Dedifferentiated amniotic fluid mesenchymal stem cell (primary cell): ENCODE data around the gene NKX1-2.

Source experiments
- DNase-seq: peaks from one replicate; pipeline ENCODE4 v3.0.0-alpha.2; 2016; ENCODE audit errors: extremely low spot score

Gene NKX1-2

GRCh38 chr10:124417895-124418725, 31.7 kb downstream of the NKX1-2 start:
- DNase-seq, result peak; percentile 36

DNA sequence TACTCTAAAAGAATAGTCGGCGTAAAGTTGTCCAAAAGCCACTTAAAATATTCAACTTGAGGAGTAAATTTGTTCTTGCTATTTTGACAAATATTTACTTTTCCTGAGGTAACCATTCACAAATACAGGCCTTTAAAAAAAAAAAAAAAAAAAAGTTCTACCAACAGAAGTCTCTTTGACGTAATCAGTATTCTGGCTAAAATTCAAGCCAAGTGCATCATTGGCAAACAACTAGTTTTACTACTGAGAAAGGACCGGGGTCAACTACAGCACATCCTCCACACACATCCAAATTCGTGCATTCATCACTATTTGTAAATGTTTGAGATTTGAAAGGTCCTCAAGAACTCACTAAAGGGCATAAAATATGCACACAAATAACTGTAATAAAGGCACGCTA, 33.1 kb downstream of the NKX1-2 start:
- no peak for DNase-seq

- DNase-seq, result no peak
Observed at GRCh38 chr10:124415210-124415609, 34.6 kb downstream of the NKX1-2 start.

DNA sequence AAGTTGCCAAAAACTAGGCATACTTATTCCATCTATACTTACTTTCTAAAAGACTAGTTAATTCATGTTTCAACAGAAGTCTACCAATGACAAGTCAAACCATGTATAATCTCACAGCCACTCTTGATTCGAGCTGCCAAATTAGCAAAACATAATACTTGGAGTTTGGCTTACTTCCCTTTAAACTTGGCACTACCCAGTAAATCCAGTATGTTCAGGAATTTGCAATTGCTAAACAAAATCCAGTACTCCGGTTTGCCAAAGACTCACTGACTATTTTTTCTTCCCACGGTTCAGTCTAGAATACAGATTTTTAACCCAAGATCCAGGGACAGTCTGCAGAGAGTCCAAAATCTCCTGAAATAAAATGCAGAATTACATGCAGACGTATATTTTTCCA, 35.8 kb downstream of the NKX1-2 start:
- DNase-seq, result peak; percentile 61

DNA sequence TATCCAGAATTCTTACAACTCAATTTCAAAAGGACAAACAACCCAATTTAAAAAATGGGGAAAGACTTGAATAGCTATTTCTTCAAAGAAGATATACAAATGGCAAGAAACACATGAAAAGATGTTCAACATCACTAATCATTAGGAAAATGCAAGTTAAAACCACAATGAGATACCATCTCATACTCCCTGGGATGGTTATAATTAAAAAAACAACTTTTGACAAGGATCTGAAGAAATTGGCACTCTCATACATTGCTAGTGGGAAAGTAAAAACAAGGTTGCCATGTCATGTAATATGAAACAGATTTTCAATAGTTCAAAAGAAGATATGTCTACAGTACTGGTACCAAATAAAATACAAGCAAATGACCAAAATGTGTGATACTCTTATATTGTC, 40.1 kb downstream of the NKX1-2 start:
- no peak for DNase-seq

DNA sequence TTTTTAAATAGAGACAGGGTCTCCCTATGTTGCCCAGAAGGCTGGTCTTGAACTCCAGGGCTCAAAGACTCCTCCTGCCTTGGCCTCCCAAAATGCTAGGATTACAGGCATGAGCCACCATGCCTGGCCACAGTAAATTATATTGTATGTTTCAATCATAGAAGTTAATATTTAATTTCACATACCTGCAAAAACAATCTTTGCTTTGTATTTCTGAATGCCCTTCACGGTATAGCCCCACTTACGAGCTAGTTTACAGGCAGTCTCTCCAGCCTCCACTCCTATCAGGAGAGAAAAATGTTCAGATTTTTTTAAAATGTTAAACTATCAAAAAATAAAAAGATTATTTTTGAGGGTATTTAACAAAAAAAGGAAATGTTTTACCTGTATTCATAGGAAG, 41.5 kb downstream of the NKX1-2 start:
- DNase-seq, result no peak

DNA sequence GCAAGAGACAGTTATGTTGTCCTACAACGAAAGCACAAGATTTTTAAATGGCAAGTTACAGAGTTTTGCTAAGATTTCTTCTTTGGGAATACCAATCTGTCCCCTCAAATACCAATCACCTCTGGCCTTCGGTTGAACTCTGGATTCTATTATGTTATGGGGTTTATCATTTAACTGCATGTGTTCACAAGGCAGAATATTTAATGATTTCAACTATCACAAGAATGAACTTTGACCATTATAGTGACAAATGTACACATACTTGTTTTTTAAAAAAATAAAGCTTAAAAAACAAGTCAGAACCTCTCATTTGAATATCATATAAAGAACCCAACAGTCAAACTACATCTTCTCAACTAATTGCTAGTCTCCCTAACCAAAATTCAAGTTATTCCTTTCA, 42.4 kb downstream of the NKX1-2 start:
- no peak for DNase-seq

- peak; percentile 85 for DNase-seq
Observed at GRCh38 chr10:124403548-124403947, 46.3 kb downstream of the NKX1-2 start.

GRCh38 chr10:124402273-124402672, 47.6 kb downstream of the NKX1-2 start:
- DNase-seq, result no peak

DNA sequence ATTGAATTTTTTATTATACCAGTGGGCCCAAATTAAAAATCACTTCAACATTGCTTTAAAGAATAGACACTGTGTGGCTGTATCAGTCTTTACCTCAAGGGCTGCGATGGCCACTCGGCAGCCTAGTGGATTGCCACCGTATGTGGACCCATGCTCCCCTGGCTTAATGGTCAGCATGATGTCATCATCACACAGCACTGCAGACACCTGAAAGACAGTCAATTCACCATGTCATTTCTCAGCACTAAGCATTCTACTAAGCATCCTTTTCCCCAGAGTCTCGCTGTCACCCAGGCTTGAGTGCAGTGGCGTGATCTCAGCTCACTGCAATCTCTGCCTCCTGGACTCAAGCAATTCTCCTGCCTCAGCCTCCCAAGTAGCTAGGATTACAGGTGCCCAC, 48.2 kb downstream of the NKX1-2 start:
- DNase-seq, result no peak
